Measurements from ENCODE around the gene BRICD5.

GRCh38 chr16:2160915-2161551 is 49.6 kb downstream of the BRICD5 start:
- TF ChIP-seq CTCF (IDR thresholded peaks at IDR 0.05): no peak
- TF ChIP-seq POLR2A (IDR thresholded peaks at IDR 0.05): no peak
